Activated CD4-positive, alpha-beta T cell treated with anti-CD3 and anti-CD28 coated beads, Interleukin-2, amount 50 U/mL, for 16 hours (primary cell): Measurements from ENCODE around the gene DLD.
"Not testable (repeated sequence)": the region's sequence is repeated elsewhere in the genome, so short reads cannot be mapped to it uniquely, and the experiment has no call there.

Experiments
- DNase-seq: peaks from one replicate; pipeline ENCODE4 v3.0.0-alpha.2; 2020

The DLD gene

DNA sequence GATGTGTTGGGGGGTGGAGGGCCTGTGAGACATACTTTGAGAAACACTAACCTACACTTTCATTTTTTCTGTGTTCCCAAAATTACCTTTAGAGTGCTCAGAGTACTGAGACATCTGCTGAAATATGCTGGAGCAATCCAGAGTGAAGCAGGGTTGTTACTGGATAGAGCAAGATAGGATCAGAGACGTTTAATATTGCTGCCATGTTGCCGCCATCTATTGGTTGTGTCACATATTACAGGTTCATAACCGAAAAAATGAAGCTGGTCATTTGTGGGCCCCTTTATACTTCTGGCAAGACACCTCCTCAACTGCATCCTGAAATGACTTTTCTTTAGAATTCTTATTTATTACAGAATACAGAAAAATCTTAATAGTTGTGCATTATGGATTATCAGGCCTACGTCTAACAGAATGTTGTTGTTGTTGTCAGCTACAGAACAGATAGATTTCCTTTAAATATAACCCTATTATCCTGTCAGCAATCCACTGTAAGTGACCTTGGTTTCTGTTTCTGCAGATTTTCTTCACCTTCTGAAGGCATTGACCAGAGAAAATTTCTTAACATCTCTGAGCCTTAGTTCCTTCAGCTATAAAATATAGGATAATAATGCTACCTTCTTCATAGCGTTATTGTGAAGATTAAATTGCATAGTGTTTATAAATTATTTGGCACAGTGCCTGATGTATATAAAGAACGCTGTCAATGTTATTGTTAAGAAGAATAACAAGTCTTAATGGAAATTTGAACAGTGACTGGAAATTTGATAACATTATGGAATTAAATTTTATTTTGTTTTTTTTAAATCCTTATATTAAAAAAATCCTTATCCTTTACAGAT is 16.2 kb upstream of the DLD start:
- DNase-seq = peak; percentile 68

DNA sequence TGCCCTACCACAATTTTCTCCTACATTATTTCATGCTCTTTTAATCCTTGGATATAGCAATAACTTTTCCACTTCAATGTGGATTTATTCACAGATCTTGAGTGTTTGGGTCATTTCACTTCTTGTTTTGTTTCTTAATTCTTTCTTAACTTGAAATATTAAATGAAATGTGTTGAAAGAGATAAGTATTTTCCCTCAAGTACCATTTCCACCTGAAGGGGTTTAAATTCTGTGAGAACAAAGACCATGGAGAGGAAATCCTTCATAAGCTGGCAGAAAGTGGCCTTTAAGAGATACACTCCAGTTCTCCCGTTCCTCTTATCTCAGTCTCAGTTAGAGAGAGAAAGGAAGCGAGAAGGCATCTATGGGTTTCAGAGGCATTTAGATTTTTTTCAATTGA is 14.1 kb upstream of the DLD start:
- DNase-seq = no peak

DNA sequence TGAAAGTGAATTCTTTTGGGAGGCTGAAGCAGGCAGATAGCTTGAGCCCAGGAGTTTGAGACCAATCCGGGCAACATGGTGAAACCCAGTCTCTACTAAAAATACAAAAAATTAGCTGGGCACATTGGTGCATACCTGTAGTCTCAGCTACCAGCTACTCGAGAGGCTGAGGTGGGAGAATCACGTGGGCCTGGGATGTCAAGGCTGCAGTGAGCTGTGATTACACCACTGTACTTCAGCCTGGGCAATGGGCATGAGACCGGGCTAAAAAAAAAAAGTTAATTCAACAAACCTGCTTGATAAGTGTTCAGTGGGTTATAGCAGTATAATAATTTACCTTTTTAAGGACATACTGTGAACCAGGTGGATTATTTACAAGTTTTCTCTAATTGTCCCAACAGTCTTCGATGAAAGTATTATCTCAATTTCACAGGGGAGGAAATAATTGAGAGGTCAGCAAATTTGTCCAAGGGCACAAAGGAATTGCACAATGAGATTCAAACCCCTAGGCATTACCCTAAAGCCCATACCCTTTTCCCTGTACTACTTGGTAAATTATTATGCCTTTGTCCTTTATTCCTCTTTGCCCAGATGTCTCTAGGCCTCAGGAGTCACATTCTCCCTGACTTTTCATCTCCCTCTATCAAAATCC is 13.1 kb upstream of the DLD start:
- no peak for DNase-seq

DNA sequence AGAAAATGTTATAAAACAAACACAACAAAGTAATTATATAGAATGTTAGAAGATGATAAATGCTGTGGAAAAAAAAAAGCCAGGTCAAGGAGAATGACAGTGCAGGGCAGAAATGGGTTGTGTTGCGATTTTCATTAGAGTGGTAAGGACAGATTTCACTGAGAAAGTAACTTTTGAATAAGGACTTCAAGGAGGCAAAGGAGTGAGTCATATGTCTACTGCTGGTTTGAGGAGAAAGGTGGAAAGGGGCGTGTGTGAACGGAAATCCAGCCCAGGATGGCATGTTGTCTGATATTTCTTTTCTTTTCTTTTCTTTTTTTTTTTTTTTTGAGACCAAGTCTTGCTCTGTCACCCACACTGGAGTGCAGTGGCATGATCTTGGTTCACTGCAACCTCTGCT is 12.3 kb upstream of the DLD start:
- DNase-seq = peak; percentile 31

DNA sequence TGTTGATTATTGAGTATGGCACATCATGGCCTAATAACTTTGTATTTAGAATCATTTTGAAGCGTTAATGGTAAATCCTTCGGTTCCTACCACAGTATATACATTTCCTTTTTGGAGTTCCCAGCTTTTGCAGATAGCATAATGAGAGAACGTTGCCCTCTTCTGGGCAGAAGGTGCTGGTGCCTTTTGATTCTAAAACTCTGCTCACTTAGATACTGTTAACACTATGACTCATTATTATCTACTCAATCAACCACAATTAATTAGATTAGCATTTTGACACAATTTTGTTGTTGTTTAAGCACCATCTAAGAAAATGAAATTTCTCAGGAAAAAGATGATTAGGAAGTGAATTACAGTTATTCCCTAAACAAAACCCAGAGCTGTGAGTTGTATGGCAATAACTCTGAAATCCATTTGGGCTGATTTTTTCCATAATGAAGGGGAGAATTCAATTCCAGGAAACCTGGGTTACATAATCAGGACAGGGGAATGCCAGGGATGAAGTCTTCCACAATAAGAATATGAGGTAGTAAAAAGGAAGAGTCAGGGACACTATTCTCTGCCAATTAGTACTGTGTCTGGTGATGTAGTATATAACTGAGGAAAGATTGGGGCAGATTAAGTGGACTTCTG is 11.5 kb upstream of the DLD start:
- peak; percentile 60 for DNase-seq

DNA sequence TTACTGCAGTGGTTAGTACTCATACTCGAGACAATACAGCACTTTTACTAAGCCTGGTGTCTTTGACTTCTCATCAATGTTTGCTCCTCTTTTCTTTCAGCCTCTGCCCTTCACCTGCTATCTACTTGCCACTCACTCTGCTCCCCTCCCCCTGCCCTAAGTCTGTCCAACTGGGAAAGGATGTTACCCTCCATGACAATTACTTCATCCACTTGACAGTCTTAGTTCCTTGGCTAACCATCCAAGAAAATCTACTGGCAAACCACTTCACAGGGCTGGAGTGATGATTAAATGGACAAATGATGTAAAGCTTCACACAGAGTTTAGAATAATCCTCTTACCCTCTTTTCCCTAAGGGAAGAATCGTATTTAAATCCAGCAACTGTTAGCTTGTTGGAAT is 8.2 kb upstream of the DLD start:
- no peak for DNase-seq

DNA sequence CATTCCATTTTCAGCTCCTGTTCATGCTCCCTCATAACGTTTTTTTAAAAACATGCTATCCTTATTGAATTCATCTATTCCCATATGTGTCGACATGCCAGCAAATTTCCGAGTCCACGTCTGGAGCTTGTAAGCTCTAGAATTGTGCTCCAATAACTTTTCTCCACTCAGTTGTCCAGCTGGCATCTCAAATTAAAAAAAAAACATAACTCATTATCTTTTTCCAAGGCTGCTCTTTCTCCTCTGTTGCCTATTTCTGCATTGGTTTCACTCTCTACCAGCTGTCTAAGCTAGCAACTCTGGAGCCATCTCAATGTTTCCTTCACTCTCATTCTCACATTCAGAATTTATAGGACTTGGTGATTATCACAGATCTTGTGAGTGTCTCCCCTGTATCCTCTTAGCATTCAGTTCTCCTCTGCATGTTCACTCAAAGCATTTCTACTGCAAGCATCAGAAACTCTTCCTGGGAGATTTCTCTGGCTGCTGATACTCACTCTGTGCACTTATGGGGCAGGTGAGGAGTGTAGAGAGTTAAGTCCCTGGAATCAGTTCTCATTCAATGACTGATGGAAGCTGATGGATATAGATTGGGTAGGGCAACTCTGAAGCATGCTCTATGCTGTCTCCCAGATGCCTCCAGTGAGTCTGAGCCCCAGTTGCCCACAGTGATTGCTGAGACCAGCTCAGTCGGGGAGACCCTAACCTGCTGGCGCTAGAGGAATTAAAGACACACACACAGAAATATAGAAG is 6.7 kb upstream of the DLD start:
- no peak for DNase-seq

DNA sequence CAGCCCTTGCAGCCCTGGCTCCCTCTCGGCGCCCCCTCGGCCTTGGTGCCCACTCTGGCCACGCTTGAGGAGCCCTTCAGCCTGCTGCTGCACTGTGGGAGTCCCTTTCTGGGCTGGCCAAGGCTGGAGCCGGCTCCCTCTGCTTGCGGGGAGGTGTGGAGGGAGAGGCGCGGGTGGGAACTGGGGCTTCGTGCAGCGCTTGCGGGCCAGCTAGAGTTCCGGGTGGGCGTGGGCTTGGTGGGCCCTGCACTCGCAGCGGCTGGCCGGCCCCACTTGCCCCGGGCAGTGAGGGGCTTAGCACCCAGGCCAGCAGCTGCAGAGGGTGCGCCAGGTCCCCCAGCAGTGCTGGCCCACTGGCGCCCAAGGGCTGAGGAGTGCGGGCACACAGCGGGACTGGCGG is 3.2 kb upstream of the DLD start:
- not testable (repeated sequence) for DNase-seq

DNA sequence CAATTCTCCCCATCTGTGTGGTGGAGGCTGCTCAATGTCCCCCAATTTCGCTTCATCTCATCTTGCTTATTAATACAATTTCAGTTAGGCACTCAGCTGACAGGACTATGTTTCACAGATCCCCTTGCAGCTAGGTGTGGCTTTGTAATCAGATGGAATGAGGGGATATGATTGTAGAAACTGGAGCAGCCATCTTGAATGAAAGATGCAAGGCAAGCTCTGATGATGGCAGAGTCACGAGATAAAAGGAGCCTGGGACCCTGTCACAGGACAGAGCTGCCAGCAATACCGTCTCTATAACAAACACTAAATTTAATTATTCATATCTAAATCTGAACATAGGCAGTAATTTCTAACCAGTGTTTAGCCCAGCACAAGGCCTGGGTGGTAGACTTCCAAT is 991 bp upstream of the DLD start:
- no peak for DNase-seq

DNA sequence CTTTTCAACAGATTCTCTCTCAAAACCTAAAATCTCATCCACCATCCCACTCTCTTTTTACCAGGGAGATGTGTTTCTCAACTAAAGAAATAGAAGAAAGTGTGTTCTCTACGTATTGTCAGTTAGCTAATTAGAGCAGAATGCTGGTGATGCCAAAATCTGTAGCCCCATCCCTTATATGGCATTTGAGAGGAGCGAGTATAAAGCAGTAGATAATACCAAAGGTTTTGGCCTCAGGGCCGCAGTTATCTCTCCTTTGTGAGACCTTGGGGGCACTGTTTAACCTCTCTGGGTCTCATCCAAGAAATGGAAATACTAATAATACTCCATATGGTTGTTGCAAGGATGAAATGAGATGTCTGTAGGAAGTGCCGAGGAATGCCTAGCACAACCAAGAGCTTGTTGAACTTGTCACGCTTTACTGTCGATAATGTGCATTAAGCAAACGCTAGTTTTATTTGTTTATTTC is 456 bp upstream of the DLD start:
- no peak for DNase-seq

DNA sequence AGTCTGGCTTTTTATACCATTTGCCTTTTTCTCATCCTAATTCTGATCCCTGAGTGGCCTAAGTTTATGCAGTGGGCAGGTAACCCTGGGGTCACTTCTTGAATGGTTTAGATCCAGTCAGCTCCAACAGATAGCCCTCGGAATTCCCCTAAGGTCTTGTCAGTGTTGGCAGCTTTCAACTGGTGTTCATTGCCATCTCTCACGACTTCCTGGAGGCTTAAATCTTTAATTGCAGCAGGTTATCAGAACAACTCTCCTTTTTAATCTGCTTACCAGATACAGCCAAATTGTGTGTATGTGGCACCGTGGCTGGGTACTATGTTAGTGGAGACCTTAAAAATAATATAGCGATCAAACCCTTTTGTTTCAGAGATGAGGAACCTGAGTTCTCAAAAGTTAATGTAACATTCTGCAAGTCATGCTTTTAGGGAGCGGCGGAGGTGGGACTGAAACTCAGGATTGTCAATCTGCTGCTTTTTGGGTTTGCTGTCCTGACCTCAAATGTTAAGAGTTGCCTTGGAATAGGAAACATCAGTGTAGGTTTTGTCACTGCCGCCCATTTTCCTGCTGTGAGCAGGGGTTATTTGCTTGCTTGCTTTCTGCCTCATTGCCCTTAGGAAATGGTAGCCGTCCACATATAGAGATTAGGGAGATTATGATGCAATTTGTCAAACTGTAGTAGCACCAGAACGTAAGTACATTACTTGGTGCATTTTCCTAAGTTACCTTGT is 818 bp downstream of the DLD start:
- peak; percentile 28 for DNase-seq

DNA sequence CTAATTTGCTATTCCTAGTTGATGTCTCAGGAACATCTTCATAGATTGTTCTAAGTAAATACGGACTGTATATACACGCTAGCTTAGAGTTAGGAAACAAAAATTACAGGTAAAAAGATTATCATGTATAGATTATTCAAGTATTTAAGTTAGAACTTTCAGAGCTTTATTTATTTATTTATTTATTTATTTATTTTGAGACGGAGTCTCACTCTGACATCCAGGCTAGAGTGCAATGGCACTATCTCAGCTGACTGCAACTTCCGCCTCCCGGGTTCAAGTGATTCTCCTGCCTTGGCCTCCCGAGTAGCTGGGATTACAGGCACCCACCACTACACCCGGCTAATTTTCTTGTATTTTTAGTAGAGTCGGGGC is 1.4 kb downstream of the DLD start:
- not testable (repeated sequence) for DNase-seq

DNA sequence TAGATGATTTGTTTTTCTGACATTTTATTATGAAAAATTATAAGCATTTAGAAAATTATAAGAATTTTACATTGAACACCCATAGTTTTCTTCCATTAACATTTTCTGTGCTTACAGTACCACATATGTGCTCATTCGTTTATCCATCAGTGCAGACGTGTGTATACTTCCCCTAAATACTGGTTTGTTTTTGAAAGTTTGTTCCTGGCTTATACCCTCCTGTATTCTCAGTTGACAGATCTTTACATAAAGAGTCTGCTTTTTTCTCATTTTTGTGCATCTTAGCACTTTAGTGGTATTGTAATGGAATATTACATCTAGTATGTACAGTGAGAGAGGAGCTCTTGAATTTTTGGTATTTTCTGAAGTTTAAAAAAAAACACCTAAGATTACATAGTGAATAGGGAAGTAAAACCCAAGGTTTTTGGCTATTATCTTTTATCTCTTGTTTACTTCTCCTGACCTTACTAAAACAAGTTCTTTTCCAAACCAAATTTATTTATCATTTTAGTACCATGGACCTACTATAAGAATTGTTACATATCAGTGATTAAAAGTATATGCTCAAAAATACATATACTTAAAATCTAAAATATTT is 8.1 kb downstream of the DLD start:
- DNase-seq = no peak

DNA sequence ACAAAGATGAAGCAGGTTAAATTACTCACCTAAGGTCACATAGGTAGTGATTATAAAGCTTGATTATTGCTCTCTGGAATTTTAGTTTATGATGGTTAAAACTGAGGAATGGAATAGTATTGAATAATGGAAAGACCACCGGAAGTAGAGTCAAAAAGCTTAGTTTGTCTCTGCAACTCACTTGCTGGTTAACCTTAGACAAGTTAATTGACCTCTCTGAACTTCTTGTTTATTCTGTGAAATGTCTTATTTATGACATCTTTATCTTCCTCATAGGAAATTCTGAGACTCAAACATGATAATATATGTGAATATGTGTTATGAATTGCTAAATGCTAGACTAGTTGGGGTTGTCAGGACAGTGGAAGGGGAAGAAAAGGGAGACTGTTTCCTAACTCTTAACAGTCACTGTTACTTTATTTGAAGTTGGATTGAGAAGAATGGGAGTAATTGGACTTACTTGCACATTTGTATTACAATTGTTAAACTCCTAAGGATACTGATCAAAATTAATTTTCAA is 9.6 kb downstream of the DLD start:
- no peak for DNase-seq

DNA sequence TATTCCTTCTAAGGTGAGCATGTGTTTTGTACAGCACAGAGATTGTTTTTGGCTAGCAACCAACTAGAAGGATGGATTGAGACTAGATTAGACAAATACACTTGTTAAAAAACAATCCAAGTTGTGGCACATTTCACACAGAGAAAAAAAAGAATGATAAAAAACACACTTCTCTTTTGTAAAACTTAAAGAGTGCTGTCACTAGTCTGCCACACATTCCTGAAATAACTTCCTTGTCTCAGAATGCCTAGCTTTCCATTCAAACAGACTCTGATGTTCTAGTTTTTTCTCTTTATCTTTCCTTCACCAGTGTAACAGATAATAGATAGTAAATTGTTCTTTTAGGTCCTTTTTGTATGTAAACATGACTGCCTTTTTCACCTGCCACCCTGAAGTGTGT is 11.4 kb downstream of the DLD start:
- no peak for DNase-seq

DNA sequence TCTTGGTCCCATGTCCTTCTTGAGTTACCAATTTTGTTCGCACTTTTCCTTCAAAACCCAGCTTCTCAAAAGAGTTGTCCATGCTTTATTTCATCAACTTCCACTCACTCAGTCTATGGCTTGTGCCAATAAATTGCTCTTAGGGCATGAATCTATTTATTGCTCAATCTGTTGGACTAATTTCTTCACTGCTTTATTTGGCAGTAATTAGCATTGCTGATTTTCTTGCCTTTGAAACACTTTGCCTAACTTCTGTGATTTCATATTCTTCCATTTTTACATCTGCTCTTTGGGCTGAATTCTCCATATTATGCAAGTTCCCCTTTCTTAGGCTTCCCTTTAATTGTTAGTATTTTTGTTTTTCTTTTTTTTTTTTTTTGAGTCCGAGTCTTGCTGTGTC is 16.8 kb downstream of the DLD start:
- DNase-seq = no peak

DNA sequence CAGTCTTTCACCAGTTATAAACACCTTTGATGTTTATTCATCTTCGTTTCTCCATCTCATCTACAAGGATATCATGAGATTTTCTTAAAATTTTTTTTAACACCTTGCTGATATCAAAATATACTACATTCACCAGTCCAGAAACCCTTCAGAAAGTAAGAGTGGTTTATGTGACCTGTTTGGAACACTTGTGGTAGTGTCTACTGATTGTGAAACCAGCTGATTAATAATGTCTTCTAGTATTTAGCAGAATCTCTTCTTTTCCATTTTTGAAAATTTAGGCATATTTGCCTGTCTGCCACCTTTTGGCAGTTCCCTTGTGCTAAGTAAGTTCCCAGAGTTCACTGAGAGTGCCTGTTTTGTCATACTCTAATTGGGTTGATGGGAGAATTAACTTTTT is 18.5 kb downstream of the DLD start:
- peak; percentile 21 for DNase-seq

DNA sequence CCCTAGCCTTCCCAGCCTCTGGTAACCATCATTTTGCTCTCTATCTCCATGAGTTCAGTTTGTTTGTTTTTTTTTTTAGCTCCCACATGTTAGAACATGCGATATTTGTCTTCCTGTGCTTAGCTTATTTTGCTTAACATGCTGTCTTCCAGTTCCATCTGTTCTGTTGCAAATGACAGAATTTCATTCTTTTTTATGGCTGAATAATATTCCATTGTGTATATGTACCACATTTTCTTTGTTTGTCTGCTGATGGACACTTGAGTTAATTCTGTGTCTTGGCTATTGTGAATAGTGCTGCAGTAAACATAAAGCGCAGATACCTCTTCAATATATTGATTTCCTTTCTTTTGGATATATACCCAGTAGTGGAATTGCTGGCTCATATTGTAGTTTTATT is 21.0 kb downstream of the DLD start:
- DNase-seq = no peak

DNA sequence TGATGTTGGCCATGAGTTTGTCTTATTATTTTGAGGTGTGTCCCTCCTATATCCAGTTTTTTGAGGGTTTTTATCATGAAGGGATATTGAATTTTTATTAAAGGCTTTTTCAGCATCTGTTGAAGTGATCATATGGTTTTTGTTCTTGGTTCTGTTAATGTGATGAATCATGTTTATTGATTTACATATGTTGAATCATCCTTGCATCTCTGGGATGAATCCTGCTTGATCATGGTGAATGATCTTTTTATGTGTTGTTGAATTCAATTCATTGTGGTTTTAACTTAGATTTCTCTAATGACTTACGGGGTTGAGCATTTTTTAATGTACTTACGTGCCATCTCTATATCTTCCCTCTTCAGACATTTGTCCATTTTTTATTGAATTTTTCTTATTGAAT is 22.9 kb downstream of the DLD start:
- no peak for DNase-seq

DNA sequence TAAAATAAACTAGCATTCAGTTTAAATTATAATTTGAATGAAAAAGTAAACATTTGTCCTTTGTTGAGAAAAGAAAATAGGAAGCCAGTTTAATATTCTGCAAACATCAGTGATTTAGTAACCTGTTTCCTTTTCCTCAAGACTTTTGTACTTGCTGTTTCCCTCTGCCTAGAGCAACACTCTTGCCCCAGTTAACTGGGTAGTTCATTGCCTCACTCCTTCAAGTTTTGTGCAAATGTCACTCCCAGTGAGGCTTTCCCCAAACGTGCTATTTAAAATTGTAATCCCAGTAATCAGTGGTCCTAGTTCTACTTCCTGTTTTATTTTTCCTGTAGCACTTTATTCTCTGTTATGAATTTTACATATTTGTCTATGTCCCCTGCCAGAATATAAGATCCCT is 23.8 kb downstream of the DLD start:
- DNase-seq = no peak

DNA sequence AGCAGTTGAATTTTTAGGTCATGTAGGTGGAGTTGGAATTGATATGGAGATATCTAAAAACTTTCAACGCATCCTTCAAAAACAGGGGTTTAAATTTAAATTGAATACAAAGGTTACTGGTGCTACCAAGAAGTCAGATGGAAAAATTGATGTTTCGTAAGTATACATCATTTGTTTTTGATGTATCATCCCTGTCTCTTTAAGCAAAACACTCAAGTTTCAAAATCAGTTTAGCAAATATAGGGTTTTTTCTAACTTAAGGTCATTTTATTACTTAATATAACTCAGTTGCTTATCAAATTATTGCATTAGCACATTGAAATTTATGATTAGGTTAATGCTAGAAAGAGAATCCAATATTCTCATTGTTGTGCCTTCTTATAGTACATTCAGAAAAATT is 24.6 kb downstream of the DLD start:
- no peak for DNase-seq
